M059J (cell line): ENCODE measurements around the gene DNAAF9. TPM values are rescaled to one million over a fixed set of nuclear protein-coding genes. Genes with fewer than 3 reads are reported as not detected.

Experiments used
- DNase-seq: peaks from one replicate; pipeline ENCODE4 v3.0.0-alpha.2; 2012; ENCODE audit warnings: low read depth
- total RNA-seq: library from RNA; depleted of rRNA; stranded (reverse); fragments of >200 nt; shearing (Covaris generic); gene quantifications from 2 replicates; pipeline ENCODE4 v1.2.3, GENCODE V29; 2014; rRNA removed

Gene DNAAF9
- total RNA-seq, 1 experiment from 2014 or later, result 7.6 TPM

DNA sequence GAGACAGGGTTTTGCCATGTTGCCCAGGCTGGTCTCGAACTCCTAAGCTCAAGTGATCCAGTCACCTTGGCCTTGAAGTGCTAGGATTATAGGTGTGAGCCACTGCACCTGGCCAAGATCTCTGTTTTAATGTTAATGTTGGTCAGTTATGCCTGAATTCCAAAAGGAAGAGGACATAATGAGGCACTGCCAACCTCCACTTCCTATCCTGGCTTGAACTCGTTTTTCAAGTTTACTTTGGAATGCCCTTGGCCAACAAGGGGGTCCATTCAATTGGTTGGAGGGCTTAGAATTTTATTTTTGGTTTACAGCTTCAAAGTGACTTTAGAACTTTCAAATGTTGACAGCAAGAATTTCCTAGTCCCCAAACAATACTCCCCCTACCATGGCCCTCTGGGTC, 29.8 kb downstream of the DNAAF9 start:
- DNase-seq, result no peak

DNA sequence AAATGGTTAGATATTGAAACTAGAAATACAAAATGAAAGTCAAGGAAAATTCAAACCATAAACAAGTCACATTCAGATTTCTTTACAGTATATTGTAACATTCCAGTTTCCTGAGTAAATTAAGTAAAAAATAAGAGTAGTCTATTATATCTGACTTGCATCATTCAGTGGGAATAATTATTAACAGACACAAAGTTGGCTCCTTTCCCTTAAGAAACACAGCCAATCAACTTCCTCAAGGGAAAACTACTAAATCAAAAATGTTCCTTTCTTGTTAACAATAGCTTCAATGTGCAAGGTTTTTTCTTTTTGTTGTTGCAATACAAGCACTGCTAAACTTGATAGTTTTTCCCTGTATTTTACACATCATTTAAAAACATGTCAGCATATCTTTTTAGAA, 33.2 kb downstream of the DNAAF9 start:
- DNase-seq, result no peak

DNA sequence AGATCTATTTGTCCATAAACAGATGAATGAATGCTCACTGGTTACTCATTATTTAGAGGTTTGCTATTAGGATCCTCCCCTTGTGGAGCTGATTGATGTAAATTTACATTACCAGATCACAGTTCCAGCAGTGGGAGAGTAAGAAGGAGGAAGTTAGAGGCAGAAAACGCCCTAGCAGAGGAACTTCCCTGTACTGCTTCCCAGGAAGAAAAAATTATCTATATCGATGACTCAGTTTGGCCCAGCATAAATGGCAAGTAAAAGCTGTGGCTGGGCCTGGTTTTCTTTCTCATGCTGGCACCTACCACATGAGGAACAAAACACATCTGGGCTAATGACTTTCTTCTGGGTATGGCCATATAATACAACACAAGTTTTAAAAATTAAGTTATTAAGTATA, 35.7 kb downstream of the DNAAF9 start:
- no peak for DNase-seq

DNA sequence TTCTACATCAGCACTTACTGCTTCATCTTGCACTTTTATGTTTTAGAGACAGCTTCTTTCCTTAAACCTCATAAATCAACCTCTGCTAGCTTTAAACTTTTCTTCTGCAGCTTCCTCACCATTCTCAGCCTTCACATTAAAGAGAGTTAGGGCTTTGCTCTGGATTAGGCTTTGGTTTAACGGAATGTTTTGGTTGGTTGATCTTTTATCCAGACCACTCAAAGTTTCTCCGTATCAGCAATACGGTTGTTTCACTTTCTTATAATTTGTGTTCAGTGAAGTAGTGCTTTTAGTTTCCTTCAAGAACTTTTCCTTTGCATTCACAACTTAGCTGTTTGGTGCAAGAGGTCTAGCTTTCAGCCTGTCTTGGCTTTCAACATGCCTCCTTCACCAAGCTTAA, 40.4 kb downstream of the DNAAF9 start:
- no peak for DNase-seq

GRCh38 chr20:3364323-3365013, 43.0 kb downstream of the DNAAF9 start:
- no peak for DNase-seq

GRCh38 chr20:3360752-3361151, 46.7 kb downstream of the DNAAF9 start:
- no peak for DNase-seq

DNA sequence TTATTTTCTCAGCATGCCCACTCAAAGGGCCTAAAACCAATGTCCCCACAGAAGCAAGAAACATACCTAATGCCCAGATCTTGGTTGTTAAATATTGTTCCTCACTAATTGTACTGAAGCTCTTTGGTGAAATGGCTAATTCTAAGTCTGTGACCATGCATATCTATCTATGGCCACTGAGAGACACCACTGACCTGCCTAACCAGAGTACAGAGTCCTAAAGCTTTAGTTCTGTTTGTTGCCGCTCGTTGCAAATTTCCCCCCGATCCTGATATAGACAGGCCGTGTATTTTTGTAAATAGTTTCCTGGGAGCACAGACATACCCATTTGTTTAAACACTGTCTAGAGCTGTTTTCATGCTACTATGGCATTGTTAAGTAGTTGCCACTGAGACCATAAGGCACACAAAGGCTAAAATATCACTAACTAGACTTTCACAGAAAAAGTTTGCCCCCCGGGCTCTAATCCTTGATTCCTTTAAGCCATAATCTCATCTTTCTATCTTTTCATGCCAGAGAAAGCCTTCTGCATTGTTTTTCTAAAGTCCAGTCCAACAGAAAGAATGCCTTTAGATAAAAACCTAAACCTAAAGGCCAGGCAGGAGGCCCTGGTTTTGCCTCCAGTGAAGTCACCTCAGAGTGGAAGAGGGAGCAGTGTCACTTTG, 48.7 kb downstream of the DNAAF9 start:
- DNase-seq, result no peak

Other genes starting within 250 kb of the DNAAF9 start
- 28.9 and 29.1 TPM in 2 replicates for gene FASTKD5, start 247.8 kb downstream of the DNAAF9 start, total RNA-seq
- 5.0 and 7.5 TPM in 2 replicates for gene UBOX5, start 247.8 kb downstream of the DNAAF9 start, total RNA-seq
- gene LZTS3, start 234.1 kb downstream of the DNAAF9 start, total RNA-seq, result 3.0 and 8.2 TPM in 2 replicates
- gene DDRGK1, start 203.0 kb downstream of the DNAAF9 start, total RNA-seq, result 58.3 and 79.5 TPM in 2 replicates
- gene ITPA, start 198.2 kb downstream of the DNAAF9 start, total RNA-seq, result 56.5 and 80.9 TPM in 2 replicates
- gene SLC4A11, start 168.5 kb downstream of the DNAAF9 start, total RNA-seq, result 0.54 and 1.2 TPM in 2 replicates
- 16.5 and 33.7 TPM in 2 replicates for gene ATRN, start 63.3 kb upstream of the DNAAF9 start, total RNA-seq